ENCODE data around the gene ASB3.

ASB3 gene

GRCh38 chr2:53820711-53821110 is 34.0 kb upstream of the ASB3 start:
- Histone ChIP-seq H3K36me3 (ENCODE audit: control insufficient read depth, insufficient read depth, low read length) (peaks cover 27% of the 10 kb centered on the region), H3K4me1 (ENCODE audit: control insufficient read depth, insufficient read depth, low read length) (peaks cover 2% of the 10 kb centered on the region), H3K9ac (ENCODE audit: low read depth, low read length) (no peak overlapping the region), H3K27me3 (ENCODE audit: control insufficient read depth, insufficient read depth, low read length) (no peaks in the 10 kb centered on the region), H3K9me3 (ENCODE audit: control insufficient read depth, insufficient read depth, low read length) (no peaks in the 10 kb centered on the region), H3K27ac (ENCODE audit: low read depth, low read length) (no peak overlapping the region), H3K4me3 (ENCODE audit: low read depth, low read length) (no peak overlapping the region)

GRCh38 chr2:53820048-53820447 is 33.3 kb upstream of the ASB3 start:
- no peak overlapping the region for H3K9ac ChIP-seq (ENCODE audit: low read depth, low read length)
- H3K9me3 ChIP-seq (ENCODE audit: control insufficient read depth, insufficient read depth, low read length): no peaks in the 10 kb centered on the region
- no peak overlapping the region for H3K4me3 ChIP-seq (ENCODE audit: low read depth, low read length)
- H3K36me3 ChIP-seq (ENCODE audit: control insufficient read depth, insufficient read depth, low read length): peaks cover 33% of the 10 kb centered on the region
- no peak overlapping the region for H3K27ac ChIP-seq (ENCODE audit: low read depth, low read length)
- H3K27me3 ChIP-seq (ENCODE audit: control insufficient read depth, insufficient read depth, low read length): no peaks in the 10 kb centered on the region
- no peaks in the 10 kb centered on the region for H3K4me1 ChIP-seq (ENCODE audit: control insufficient read depth, insufficient read depth, low read length)

GRCh38 chr2:53819634-53820033 is 32.9 kb upstream of the ASB3 start:
- H3K36me3 ChIP-seq (ENCODE audit: control insufficient read depth, insufficient read depth, low read length): peaks cover 37% of the 10 kb centered on the region
- no peaks in the 10 kb centered on the region for H3K4me1 ChIP-seq (ENCODE audit: control insufficient read depth, insufficient read depth, low read length)
- no peaks in the 10 kb centered on the region for H3K9me3 ChIP-seq (ENCODE audit: control insufficient read depth, insufficient read depth, low read length)
- H3K27me3 ChIP-seq (ENCODE audit: control insufficient read depth, insufficient read depth, low read length): no peaks in the 10 kb centered on the region
- no peak overlapping the region for H3K9ac ChIP-seq (ENCODE audit: low read depth, low read length)
- H3K27ac ChIP-seq (ENCODE audit: low read depth, low read length): no peak overlapping the region
- no peak overlapping the region for H3K4me3 ChIP-seq (ENCODE audit: low read depth, low read length)

- Histone ChIP-seq H3K27ac (ENCODE audit: low read depth, low read length) (no peak overlapping the region), H3K9me3 (ENCODE audit: control insufficient read depth, insufficient read depth, low read length) (no peaks in the 10 kb centered on the region), H3K36me3 (ENCODE audit: control insufficient read depth, insufficient read depth, low read length) (peaks cover 44% of the 10 kb centered on the region), H3K4me1 (ENCODE audit: control insufficient read depth, insufficient read depth, low read length) (no peaks in the 10 kb centered on the region), H3K9ac (ENCODE audit: low read depth, low read length) (no peak overlapping the region), H3K4me3 (ENCODE audit: low read depth, low read length) (no peak overlapping the region), H3K27me3 (ENCODE audit: control insufficient read depth, insufficient read depth, low read length) (no peaks in the 10 kb centered on the region)
Measured at GRCh38 chr2:53818854-53819435, 32.2 kb upstream of the ASB3 start.

- Histone ChIP-seq H3K27ac (ENCODE audit: low read depth, low read length) (no peak overlapping the region), H3K4me1 (ENCODE audit: control insufficient read depth, insufficient read depth, low read length) (no peaks in the 10 kb centered on the region), H3K27me3 (ENCODE audit: control insufficient read depth, insufficient read depth, low read length) (no peaks in the 10 kb centered on the region), H3K36me3 (ENCODE audit: control insufficient read depth, insufficient read depth, low read length) (peaks cover 87% of the 10 kb centered on the region), H3K9ac (ENCODE audit: low read depth, low read length) (no peak overlapping the region), H3K4me3 (ENCODE audit: low read depth, low read length) (no peak overlapping the region), H3K9me3 (ENCODE audit: control insufficient read depth, insufficient read depth, low read length) (no peaks in the 10 kb centered on the region)
Measured at GRCh38 chr2:53813151-53813550, 26.4 kb upstream of the ASB3 start.

GRCh38 chr2:53811601-53812000 is 24.8 kb upstream of the ASB3 start:
- Histone ChIP-seq H3K9me3 (ENCODE audit: control insufficient read depth, insufficient read depth, low read length) (no peaks in the 10 kb centered on the region), H3K9ac (ENCODE audit: low read depth, low read length) (no peak overlapping the region), H3K27ac (ENCODE audit: low read depth, low read length) (no peak overlapping the region), H3K4me3 (ENCODE audit: low read depth, low read length) (no peak overlapping the region), H3K36me3 (ENCODE audit: control insufficient read depth, insufficient read depth, low read length) (peaks cover 91% of the 10 kb centered on the region), H3K4me1 (ENCODE audit: control insufficient read depth, insufficient read depth, low read length) (no peaks in the 10 kb centered on the region), H3K27me3 (ENCODE audit: control insufficient read depth, insufficient read depth, low read length) (no peaks in the 10 kb centered on the region)

- Histone ChIP-seq H3K4me3 (ENCODE audit: low read depth, low read length) (no peak overlapping the region), H3K4me1 (ENCODE audit: control insufficient read depth, insufficient read depth, low read length) (no peaks in the 10 kb centered on the region), H3K36me3 (ENCODE audit: control insufficient read depth, insufficient read depth, low read length) (peaks cover 76% of the 10 kb centered on the region), H3K27me3 (ENCODE audit: control insufficient read depth, insufficient read depth, low read length) (no peaks in the 10 kb centered on the region), H3K9me3 (ENCODE audit: control insufficient read depth, insufficient read depth, low read length) (no peaks in the 10 kb centered on the region), H3K27ac (ENCODE audit: low read depth, low read length) (no peak overlapping the region), H3K9ac (ENCODE audit: low read depth, low read length) (no peak overlapping the region)
Measured at GRCh38 chr2:53802617-53803151, 15.9 kb upstream of the ASB3 start.

GRCh38 chr2:53801547-53801946 is 14.8 kb upstream of the ASB3 start:
- Histone ChIP-seq H3K4me1 (ENCODE audit: control insufficient read depth, insufficient read depth, low read length) (no peaks in the 10 kb centered on the region), H3K36me3 (ENCODE audit: control insufficient read depth, insufficient read depth, low read length) (peaks cover 73% of the 10 kb centered on the region), H3K4me3 (ENCODE audit: low read depth, low read length) (no peak overlapping the region), H3K27ac (ENCODE audit: low read depth, low read length) (no peak overlapping the region), H3K9me3 (ENCODE audit: control insufficient read depth, insufficient read depth, low read length) (no peaks in the 10 kb centered on the region), H3K27me3 (ENCODE audit: control insufficient read depth, insufficient read depth, low read length) (no peaks in the 10 kb centered on the region), H3K9ac (ENCODE audit: low read depth, low read length) (no peak overlapping the region)

GRCh38 chr2:53793821-53794220 is 7.1 kb upstream of the ASB3 start:
- Histone ChIP-seq H3K9me3 (ENCODE audit: control insufficient read depth, insufficient read depth, low read length) (no peaks in the 10 kb centered on the region), H3K4me1 (ENCODE audit: control insufficient read depth, insufficient read depth, low read length) (no peaks in the 10 kb centered on the region), H3K4me3 (ENCODE audit: low read depth, low read length) (no peak overlapping the region), H3K27me3 (ENCODE audit: control insufficient read depth, insufficient read depth, low read length) (no peaks in the 10 kb centered on the region), H3K36me3 (ENCODE audit: control insufficient read depth, insufficient read depth, low read length) (peaks cover 40% of the 10 kb centered on the region), H3K27ac (ENCODE audit: low read depth, low read length) (no peak overlapping the region), H3K9ac (ENCODE audit: low read depth, low read length) (no peak overlapping the region)

GRCh38 chr2:53793261-53793660 is 6.5 kb upstream of the ASB3 start:
- Histone ChIP-seq H3K36me3 (ENCODE audit: control insufficient read depth, insufficient read depth, low read length) (peaks cover 34% of the 10 kb centered on the region), H3K27me3 (ENCODE audit: control insufficient read depth, insufficient read depth, low read length) (no peaks in the 10 kb centered on the region), H3K9me3 (ENCODE audit: control insufficient read depth, insufficient read depth, low read length) (no peaks in the 10 kb centered on the region), H3K27ac (ENCODE audit: low read depth, low read length) (no peak overlapping the region), H3K9ac (ENCODE audit: low read depth, low read length) (no peak overlapping the region), H3K4me3 (ENCODE audit: low read depth, low read length) (no peak overlapping the region), H3K4me1 (ENCODE audit: control insufficient read depth, insufficient read depth, low read length) (0 out of 2 replicates have a peak, but pooled peaks cover 2% of the 10 kb centered on the region)

- Histone ChIP-seq H3K27me3 (ENCODE audit: control insufficient read depth, insufficient read depth, low read length) (no peaks in the 10 kb centered on the region), H3K4me3 (ENCODE audit: low read depth, low read length) (peak overlapping the region; percentile 88), H3K36me3 (ENCODE audit: control insufficient read depth, insufficient read depth, low read length) (no peaks in the 10 kb centered on the region), H3K4me1 (ENCODE audit: control insufficient read depth, insufficient read depth, low read length) (peaks cover 30% of the 10 kb centered on the region), H3K9ac (ENCODE audit: low read depth, low read length) (no peak overlapping the region), H3K9me3 (ENCODE audit: control insufficient read depth, insufficient read depth, low read length) (no peaks in the 10 kb centered on the region), H3K27ac (ENCODE audit: low read depth, low read length) (peak overlapping the region; percentile 92)
Measured at GRCh38 chr2:53787614-53788289, 999 bp upstream of the ASB3 start.

Measured in HUES48 (cell line).